Mucosa of gallbladder (tissue), 1 donor: ENCODE measurements around the gene GPR15. TPM values are rescaled to one million over a fixed set of nuclear protein-coding genes. Genes with fewer than 3 reads are reported as not detected.
"Not testable (repeated sequence)": the region's sequence is repeated elsewhere in the genome, so short reads cannot be mapped to it uniquely, and the experiment has no call there.

ENCODE experiments used
- DNase-seq: peaks from one replicate; pipeline ENCODE4 v3.0.0-alpha.2; 2020; ENCODE audit warnings: low spot score
- total RNA-seq: library from RNA; stranded (reverse); gene quantifications from one replicate; pipeline ENCODE4 v1.2.1, GENCODE V29; 2021
- donor health status: DM: no; HTN: no; CAD: no.

Gene GPR15
- total RNA-seq, 1 donor from 2014 or later: 0.17 TPM

- no peak for DNase-seq
Observed at GRCh38 chr3:98558100-98558827, 26.5 kb downstream of the GPR15 start.

DNA sequence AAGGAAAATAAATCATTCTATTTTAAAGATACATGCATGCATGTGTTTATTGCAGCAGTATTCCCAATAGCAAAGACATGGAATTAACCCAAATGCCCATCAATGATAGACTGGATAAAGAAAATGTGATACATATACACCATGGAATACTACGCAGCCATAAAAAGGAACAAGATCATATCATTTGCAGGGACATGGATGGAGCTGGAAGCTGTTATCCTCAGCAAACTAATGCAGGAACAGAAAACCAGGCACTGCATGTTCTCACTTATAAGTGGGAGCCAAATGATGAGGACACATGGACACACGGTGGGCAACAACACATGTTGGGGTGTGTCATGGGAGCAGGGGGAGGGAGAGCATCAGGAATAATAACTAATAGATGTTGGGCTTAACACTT, 28.0 kb downstream of the GPR15 start:
- not testable (repeated sequence) for DNase-seq

DNA sequence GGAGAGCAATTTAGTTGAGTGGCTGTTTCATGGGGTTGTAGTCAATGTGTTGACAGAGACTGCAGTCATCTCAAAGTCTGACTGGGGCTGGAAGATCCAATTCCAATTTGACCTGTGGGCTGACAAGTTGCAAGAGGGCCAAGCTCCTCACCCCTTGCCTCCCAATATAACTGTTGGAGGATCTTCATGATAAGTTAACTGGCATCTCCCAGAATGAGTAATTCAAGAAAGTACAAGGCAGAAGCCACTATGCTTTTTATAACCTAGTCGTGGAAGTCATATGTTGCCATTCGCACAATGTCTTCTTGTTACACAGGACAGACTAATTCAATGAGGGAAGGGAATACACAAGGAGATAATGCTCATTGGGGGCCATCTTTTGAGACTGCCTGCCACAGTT, 29.1 kb downstream of the GPR15 start:
- no peak for DNase-seq

GRCh38 chr3:98561727-98562521, 30.1 kb downstream of the GPR15 start:
- DNase-seq: no peak

DNA sequence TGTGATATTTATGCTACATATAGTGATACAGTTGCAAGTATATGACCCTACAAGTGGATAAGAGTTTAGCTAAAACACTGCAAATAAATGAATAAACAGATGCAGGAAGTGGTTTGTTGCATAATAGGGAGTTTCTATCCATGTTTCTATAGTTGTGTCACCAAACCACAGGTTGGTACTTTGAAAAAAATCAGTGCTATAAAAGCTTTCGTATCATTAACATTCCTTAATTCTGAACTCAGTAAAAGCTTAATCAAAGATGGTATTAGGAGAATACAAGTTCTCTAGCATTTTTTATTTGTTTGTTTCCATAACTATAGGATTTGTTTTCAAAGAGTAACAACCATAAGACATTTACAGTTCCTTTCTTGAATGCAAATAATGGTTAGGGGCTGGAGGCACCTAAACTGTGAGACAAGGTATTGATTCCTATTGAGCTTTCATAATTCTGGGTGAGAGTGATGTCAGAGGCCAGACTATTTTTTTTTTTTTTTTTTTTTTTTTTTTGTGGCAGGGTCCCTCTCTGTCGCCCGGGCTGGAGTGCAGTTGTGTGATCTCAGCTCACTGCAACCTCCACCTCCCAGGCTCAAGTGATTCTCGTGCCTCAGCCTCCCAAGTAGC, 32.0 kb downstream of the GPR15 start:
- no peak for DNase-seq

DNA sequence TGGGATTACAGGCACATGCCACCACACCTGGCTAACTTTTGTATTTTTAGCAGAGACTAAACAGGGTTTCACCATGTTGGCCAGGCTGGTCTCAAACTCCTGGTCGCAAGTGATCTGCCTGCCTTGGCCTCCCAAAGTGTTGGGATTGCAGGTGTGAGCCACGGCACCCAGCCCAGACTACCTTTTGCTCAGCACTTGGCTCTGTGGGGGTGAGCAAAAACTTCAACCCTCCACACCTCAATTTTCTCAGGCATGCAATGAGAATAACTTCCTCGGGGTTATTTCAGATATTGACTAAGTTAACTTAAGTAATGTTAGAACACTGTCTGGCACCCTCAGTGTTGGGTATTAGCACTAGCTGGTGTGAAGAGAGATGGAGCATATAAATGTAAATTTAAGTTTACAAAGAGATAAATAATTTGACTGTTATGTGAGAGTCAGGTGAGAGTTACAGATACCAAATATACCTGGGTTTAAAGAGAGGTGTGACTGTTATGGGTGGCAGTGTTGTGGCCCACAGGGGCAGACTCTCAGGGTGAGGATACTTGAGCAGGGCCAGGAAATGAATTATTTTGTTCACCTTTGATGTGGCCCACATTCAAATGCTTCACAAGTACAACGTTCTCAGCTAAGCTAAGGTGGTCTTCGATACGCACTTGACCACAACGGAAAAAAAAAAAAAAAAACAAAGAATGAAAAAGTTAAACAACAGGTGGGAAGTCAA, 32.7 kb downstream of the GPR15 start:
- no peak for DNase-seq

DNA sequence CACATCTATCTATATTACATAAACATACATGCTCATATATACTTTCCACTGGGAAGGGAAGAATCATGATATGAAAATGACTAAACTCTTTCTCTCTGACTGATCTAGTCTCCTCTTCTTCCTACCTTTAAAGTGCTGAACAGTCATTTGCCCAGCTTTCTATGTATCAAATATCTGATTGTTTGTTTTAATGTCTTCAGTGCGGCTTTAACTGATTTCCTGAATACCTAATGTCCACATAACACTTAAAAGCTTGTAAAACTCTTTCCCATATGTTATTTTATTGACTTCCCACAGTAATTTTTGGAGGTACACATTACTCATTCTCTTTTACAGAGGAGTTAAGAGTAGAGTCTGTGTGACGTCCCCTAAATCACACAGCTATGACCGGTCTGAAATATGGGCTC, 33.5 kb downstream of the GPR15 start:
- DNase-seq: no peak

GRCh38 chr3:98565843-98566242, 34.1 kb downstream of the GPR15 start:
- DNase-seq: no peak

DNA sequence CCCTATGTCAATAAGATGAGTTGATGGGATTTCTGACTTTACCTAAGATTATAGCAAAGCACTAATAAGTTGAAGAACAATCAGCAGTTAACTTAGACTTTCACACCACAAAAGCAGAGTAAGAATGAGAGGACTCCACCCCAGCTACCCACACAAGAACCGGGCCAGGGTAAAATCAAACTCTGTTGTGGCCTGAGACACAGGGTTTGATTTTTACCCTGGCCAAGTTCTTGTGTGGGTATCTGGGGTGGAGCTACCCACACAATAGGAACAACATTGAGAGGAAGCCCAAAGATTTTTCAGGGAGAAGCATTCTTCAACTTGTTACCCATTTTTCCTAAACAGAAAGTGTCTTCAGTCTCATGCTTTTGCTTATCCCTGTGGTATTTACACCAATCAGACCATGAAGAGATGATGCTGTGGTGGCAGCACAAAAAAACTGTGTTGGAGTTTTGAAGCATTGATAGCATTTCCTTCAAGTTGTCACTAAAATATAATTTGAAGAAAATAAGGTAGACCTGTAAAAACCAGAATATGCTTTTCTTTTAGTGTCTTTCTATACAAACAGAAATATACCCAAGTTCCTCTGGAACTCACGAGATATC, 36.0 kb downstream of the GPR15 start:
- no peak for DNase-seq

- no peak for DNase-seq
Observed at GRCh38 chr3:98568402-98568801, 36.6 kb downstream of the GPR15 start.

GRCh38 chr3:98573181-98573728, 41.5 kb downstream of the GPR15 start:
- no peak for DNase-seq

- no peak for DNase-seq
Observed at GRCh38 chr3:98574132-98574531, 42.4 kb downstream of the GPR15 start.

- no peak for DNase-seq
Observed at GRCh38 chr3:98577178-98577895, 45.6 kb downstream of the GPR15 start.

- DNase-seq: no peak
Observed at GRCh38 chr3:98580401-98581386, 48.9 kb downstream of the GPR15 start.

GRCh38 chr3:98581474-98581873, 49.7 kb downstream of the GPR15 start:
- DNase-seq: no peak

DNA sequence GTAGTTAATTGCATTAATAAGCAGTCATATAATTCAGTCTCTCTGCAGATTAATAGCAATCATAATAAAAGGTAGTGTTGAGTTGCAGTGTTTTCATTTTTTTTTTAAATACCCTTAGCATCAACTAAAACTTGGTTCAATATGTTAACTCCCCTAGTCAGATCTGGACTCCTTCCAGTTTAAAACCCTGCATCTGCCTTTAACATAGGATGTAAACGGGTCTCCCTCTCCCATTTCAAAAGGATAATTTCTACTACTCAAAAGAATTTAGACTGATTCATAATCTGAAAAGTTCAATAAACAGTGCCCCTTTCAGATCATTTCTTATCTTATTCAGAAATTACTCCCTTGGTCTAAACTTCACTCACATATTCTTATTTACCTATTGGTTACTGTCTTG, 50.3 kb downstream of the GPR15 start:
- DNase-seq: no peak

GRCh38 chr3:98583766-98584165, 52.0 kb downstream of the GPR15 start:
- no peak for DNase-seq
